Omental fat pad (tissue), 4 donors: ENCODE data around the gene FETUB. TPM values are rescaled to one million over a fixed set of nuclear protein-coding genes. Genes with fewer than 3 reads are reported as not detected.
"Not testable (repeated sequence)": the region's sequence is repeated elsewhere in the genome, so short reads cannot be mapped to it uniquely, and the experiment has no call there.

Experiments
- ATAC-seq: fragments of 150-250 bp; one replicate; pipeline ENCODE4 v1.9.1; 2016; ENCODE audit warnings: mild to moderate bottlenecking, moderate library complexity; ENCODE audit not compliant: low FRiP score
- DNase-seq: peaks from one replicate; pipeline ENCODE4 v3.0.0-alpha.2; 2019; ENCODE audit warnings: low spot score
- CTCF ChIP-seq, 3 donors: fragments of 450-650 bp; IDR thresholded peaks; one replicate each; pipeline ENCODE4 v1.5.1; 2016 to 2017; ENCODE audit warnings: antibody characterized with exemption in 3 of 3, mild to moderate bottlenecking in 3 of 3, moderate library complexity in 2 of 3
- total RNA-seq, 4 donors: library from RNA; depleted of rRNA; stranded (reverse); fragments of >200 nt; gene quantifications; one replicate each; pipeline ENCODE4 v1.1.0, GENCODE V29; 2016

Gene FETUB
- total RNA-seq, 4 donors from 2014 or later = not detected

- DNase-seq (no peak), ATAC-seq (no peak)
- no peak for TF ChIP-seq CTCF (IDR thresholded peaks at IDR 0.05)
Measured at GRCh38 chr3:186627852-186628414, 12.3 kb upstream of the FETUB start.

- no peak for TF ChIP-seq CTCF (IDR thresholded peaks at IDR 0.05)
- ATAC-seq (no peak), DNase-seq (no peak)
Measured at GRCh38 chr3:186628756-186629155, 11.4 kb upstream of the FETUB start.

GRCh38 chr3:186630950-186631641 is 9.1 kb upstream of the FETUB start:
- no peak for DNase-seq
- no peak for TF ChIP-seq CTCF (IDR thresholded peaks at IDR 0.05)
- ATAC-seq = no peak

GRCh38 chr3:186633481-186633880 is 6.7 kb upstream of the FETUB start:
- no peak for TF ChIP-seq CTCF (IDR thresholded peaks at IDR 0.05)
- DNase-seq (no peak), ATAC-seq (no peak)

- not testable (repeated sequence) for DNase-seq, ATAC-seq
Measured at GRCh38 chr3:186634207-186634606, 6.0 kb upstream of the FETUB start.

GRCh38 chr3:186635532-186635931 is 4.7 kb upstream of the FETUB start:
- DNase-seq = no peak
- no peak for TF ChIP-seq CTCF (IDR thresholded peaks at IDR 0.05)
- ATAC-seq = no peak

GRCh38 chr3:186636536-186636935 is 3.7 kb upstream of the FETUB start:
- no peak for ATAC-seq
- no peak for TF ChIP-seq CTCF (IDR thresholded peaks at IDR 0.05)
- no peak for DNase-seq
